Activated CD4-positive, alpha-beta T cell treated with anti-CD3 and anti-CD28 coated beads, Interleukin-2, amount 50 U/mL, for 48 hours (primary cell): ENCODE results near the gene SLC24A4.

Experiments used
- DNase-seq, 2 experiments: peaks; one replicate each; pipeline ENCODE4 v3.0.0-alpha.2; 2020

Gene SLC24A4

DNA sequence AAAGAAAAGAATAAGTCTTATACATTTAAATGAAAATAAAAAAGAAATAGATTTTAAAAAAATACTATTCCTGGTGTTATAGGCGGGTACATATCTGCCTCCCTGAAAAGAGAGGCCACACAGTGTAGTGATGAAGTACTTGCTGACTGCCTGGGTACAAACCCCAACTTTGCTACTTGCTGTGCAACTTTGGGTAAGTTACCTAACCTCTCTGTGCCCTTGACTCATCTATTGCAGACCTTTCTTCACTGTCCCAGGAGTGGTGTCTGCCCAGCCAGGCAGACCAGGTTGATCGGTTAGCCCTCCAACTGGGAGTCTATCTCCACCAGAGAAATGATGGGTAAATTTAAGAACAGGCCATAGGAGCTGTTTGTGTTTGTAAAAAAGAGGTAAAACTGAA is 82.0 kb downstream of the SLC24A4 start:
- DNase-seq: no peak

DNA sequence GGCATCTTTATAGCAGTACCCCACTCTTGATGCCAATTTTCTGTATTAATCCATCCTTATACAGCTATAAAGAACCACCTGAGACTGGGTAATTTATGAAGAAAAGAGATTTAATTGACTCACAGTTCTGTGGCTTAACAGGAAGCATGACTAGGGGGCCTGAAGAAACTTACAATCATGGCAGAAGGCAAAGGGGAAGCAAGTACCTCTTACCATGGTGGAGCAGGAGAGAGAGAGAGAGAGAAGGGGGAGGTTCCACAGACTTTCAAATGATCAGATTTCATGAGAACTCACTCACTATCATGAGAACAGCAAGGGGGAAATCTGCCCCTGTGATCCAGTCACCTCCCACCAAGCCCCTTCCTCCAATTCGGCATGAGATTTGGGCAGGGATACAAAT is 84.4 kb downstream of the SLC24A4 start:
- no peak for DNase-seq

- DNase-seq: no peak
Measured at GRCh38 chr14:92409043-92409442, 86.1 kb downstream of the SLC24A4 start.

DNA sequence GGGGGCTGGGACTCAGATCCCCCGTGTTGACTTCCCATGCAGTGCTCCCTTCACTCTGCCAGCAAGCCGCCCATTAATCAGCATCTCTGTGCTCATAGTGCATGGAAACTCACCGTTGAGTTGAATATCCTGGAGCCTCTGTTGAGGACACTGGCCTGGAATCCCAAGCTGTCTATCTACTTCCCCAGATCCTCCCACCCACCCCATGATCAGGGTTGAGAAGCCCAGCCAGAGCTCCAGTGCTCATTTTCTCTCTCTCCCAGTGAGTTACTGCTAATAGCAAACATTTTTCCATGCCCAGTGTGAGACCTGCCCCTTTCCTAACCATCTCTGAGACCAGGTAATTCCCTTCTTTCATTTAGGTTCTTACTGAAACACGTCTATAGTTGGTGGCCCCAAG is 88.2 kb downstream of the SLC24A4 start:
- no peak for DNase-seq

DNA sequence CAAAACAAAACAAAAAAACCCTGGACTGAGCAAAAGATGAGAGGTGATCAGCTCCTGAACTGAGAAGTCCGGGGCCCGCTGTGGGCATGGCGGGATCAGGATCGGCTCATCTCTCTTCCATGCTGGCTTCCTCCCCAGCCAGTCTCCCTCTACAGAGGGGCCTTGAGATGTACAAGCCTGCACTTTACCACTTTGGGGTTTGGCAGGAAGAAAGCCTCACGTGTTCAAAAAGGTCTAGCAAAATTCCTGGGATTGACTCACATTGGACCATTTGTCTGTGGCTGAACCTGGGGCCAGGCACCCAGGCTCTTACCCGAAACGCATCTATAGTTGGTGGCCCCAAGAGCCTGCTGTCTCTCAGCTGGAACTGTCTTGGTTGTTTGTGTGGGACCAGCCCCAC is 89.0 kb downstream of the SLC24A4 start:
- no peak for DNase-seq

GRCh38 chr14:92412912-92413311 is 89.9 kb downstream of the SLC24A4 start:
- no peak for DNase-seq

DNA sequence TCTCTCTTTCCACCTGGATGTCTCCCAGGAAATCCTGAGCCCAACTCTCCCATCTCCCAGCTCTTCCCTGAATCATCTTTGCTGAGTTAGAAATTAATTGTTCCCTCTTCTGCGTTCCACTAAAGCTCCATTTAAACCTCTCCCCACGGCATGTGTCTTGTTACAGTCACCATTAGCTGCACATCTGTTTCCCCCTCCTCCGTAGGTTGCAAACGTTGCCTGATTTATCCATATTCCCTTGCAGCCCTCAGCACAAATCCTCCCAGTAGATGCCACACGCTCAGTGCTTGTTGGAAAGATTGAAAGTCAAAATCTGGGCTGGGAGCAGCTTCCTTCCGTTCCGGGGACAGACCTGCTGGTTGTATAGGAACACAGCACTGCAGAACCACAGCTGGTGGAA is 90.4 kb downstream of the SLC24A4 start:
- no peak for DNase-seq

GRCh38 chr14:92414690-92415445 is 91.9 kb downstream of the SLC24A4 start:
- DNase-seq: no peak

- DNase-seq: no peak
Measured at GRCh38 chr14:92415969-92416368, 93.0 kb downstream of the SLC24A4 start.

DNA sequence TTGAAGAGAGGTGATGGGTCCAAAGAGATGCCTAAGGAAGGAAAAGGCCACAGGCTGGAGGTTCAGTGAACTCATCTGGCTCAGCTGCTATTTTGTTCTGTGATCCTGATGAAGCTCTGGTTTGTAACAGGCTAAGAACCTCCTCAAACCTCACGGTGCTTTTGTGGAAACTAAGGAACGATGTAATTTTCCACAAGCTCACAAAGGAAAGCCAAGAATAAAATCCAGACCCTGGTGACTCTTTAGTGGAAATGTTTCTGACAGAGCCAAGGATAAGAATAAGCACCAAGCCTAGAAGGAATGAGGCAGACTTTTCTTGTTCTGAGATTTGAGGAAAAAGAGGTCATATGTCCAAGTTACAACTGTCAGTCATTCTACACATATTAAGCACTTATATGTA is 93.6 kb downstream of the SLC24A4 start:
- no peak for DNase-seq

GRCh38 chr14:92417759-92418158 is 94.8 kb downstream of the SLC24A4 start:
- no peak for DNase-seq

- DNase-seq: no peak
Measured at GRCh38 chr14:92421751-92422150, 98.8 kb downstream of the SLC24A4 start.

GRCh38 chr14:92425101-92425500 is 102.1 kb downstream of the SLC24A4 start:
- no peak for DNase-seq

DNA sequence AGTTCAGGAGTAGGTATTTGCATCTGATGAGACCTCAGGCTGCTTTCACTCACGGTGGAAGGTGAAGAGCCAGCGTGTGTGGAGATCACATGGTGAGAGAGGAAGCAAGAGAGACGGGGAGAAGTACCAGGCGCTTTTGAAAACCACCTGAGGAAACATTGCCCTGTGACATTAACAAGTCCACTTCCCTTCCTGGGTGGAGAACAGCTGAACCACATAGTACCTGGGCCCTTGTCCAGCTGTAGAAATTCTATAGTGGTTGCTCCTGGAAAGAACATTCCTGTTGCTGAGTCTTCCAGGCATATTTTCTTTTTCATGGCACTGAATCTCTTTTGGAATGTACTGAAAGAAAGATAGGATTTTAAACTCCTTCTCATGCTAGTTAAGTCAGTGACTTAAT is 103.3 kb downstream of the SLC24A4 start:
- DNase-seq: no peak

- no peak for DNase-seq
Measured at GRCh38 chr14:92427096-92427495, 104.1 kb downstream of the SLC24A4 start.

DNA sequence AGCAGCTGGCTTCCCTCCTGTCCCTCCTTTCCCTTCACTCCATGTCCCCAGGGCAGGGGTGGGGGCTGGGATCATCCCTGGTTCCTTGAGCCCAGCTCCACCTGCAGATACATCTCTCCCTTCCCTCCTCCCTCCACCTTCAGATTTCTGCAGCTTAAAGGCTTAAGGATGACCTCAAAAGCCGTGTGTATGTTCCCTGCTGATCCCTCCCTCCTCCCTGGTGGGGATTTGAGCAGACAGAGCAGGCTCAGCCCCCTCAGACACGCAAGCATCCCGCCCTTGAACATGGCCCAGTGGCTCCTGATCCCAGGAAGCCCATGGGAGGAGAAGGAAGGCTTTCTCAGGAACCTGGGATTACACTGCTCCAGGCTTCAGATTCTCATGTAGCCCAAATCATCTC is 107.7 kb downstream of the SLC24A4 start:
- DNase-seq: no peak

DNA sequence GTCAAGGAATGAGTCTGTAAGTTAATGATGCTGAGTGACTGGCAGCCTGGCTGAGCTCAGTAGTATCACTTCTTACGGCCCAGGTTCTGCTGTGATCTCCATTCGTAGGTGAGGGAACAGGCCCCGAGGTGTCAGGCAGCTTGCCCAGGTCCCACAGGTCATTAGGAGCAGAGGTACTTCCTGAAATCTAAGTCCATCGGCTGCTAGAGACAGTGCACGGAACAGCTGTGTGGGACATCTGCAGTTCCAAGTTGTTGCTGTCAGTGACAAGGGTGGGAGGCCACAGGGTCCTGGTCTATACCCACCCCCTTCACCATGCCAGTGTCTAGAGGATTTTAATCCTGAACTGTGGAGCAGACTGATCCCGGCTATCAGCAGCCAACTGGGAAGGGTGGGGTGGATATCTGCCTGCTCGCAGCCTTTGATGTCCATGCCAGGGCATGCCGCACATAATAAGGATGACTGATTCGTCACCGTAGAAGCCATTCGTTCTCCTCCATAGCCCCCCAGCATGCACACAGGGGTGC is 108.3 kb downstream of the SLC24A4 start:
- no peak for DNase-seq

DNA sequence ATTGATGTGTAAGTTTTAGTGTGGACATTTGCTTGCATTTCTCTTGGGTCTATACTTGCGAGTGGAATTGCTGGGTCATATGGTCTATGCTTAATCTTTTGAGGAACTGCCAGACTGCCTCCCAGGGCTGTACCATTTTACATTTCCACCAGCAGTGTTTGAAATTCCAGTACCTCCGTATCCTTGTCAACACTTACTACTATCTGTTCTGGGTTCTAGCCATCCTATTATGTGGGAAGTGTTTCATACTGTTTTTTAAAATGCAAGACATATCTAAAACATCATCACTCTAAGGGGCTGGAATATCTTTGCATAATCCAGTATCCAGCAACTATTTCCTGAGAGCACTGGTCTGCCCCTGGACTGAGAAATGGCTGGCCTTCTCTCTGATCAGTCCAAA is 110.4 kb downstream of the SLC24A4 start:
- DNase-seq: no peak

DNA sequence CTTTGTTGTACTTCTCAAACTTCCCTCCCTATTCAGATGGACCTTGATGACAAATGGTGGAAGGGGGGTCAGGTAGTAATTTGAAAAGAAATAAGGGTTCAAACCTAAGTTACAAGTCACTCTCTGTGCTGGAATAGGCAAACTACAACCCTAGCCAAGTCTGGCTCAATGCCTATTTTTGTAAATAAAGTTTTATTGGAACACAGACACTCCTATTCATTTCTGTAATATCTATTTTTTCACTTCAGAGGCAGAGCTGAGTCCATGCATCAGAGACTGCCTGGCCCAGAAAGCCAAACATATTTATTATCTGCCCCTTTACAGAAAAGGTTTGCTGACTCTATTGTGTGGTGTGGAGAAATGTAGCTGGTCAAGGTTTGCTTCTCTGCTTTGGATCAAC is 112.2 kb downstream of the SLC24A4 start:
- DNase-seq: no peak

DNA sequence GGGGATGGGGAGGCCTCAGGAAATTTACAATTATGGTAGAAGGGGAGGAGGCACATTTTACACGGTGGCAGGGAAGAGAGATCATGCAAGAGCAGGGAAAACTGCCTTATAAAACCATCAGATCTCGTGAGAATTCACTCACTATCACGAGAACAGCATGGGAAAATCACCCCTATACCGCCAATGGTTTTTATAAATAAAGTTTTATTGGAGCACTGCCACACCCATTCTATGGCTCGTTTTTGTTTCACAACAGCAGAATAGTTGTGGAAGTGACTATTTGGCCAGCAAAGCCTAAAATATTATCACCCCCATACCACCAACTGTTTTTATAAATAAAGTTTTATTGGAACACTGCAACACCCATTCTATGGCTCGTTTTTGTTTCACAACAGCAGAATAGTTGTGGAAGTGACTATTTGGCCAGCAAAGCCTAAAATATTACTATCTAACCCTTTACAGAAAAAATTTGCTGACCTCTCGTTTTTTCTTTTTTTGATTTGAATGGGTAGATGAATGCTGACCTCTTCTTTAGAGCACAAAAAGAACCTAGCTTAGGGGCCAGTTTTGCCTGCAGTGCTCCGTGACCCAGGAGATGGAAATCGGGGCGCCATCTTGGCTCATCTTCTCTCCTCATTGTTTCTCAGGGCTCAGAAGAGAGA is 113.3 kb downstream of the SLC24A4 start:
- no peak for DNase-seq

- DNase-seq: no peak
Measured at GRCh38 chr14:92437309-92437708, 114.3 kb downstream of the SLC24A4 start.

- no peak for DNase-seq
Measured at GRCh38 chr14:92437729-92438285, 114.8 kb downstream of the SLC24A4 start.

DNA sequence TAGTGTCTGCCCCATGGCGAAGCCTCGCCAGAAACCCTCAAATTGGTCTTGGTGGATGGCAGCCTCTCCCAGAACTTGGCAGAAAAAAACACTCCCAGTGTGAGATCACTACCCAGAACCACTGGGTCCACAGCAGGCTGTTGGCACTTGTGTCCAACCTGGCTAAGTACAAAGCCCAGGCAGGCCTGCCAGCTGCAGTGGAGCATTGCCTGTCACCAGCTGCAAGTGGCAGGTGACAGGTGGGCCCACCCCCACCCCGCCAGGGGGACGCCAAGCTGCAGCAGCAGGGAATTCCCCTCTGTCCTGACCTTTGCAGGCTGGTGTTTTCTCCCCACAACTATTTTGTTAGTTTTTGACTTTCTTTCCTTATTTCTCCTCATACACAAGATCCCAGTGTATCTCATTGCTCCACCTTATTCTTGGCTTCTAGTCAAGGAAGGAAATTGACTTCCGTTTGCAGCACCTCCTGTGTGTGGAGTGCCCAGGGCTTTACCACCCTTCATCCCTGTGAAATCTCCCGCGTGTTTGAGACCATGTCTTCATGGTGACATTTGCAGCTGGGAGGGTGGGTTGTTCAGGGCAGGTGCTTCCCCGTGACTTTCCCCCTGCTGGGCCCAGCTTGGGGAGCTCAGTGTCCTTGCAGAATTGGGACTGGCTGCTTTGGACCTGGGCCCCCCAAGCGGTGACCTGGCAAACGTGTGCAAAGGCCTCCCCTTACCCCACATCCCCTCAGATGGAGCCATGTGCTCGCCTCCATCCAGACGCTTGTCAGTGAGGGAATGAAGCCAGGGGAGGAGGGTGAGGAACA is 116.8 kb downstream of the SLC24A4 start:
- no peak for DNase-seq
